Esophagus muscularis mucosa (tissue), 4 donors: ENCODE measurements around the gene TMPO. TPM values are rescaled to one million over a fixed set of nuclear protein-coding genes. Genes with fewer than 3 reads are reported as not detected.

Experiments used
- DNase-seq: peaks from one replicate; pipeline ENCODE4 v3.0.0-alpha.2; 2017; ENCODE audit errors: extremely low spot score
- H3K27ac ChIP-seq, 4 donors: fragments of 200-600 bp; sonication (generic); replicated peaks in 1 of 4; 1 replicate in 3 of 4; 2 replicates in 1 of 4; pipeline ENCODE4 v1.5.1; 2016 to 2019; ENCODE audit warnings: mild to moderate bottlenecking in 1 of 4
- H3K27me3 ChIP-seq, 4 donors: fragments of 200-600 bp; sonication (generic); one replicate each; pipeline versions ENCODE4 v1.5.1 to v1.6.0; 2016 to 2019
- H3K36me3 ChIP-seq, 4 donors: fragments of 200-600 bp; sonication (generic); one replicate each; pipeline ENCODE4 v1.5.1; 2016 to 2019
- H3K4me1 ChIP-seq, 4 donors: fragments of 200-600 bp; sonication (generic); one replicate each; pipeline ENCODE4 v1.5.1; 2016 to 2019
- H3K4me3 ChIP-seq, 4 donors: fragments of 200-600 bp; sonication (generic); 1 replicate in 2 of 4; 2 replicates in 2 of 4; pipeline ENCODE4 v1.5.1; 2016 to 2019; ENCODE audit warnings: mild to moderate bottlenecking in 4 of 4, moderate library complexity in 1 of 4
- H3K9me3 ChIP-seq, 4 donors: fragments of 200-600 bp; sonication (generic); 1 replicate in 3 of 4; 2 replicates in 1 of 4; pipeline ENCODE4 v1.5.1; 2016 to 2019
- EP300 ChIP-seq: sonication (generic); formaldehyde crosslinking; IDR thresholded peaks from one replicate; pipeline ENCODE4 v1.6.1; 2017; ENCODE audit warnings: antibody characterized with exemption
- POLR2A ChIP-seq: fragments of 450-650 bp; IDR thresholded peaks from one replicate; pipeline ENCODE4 v1.6.1; 2017; ENCODE audit warnings: antibody characterized with exemption, moderate library complexity, mild to moderate bottlenecking, low read depth
- POLR2AphosphoS5 ChIP-seq, 2 donors: sonication (generic); formaldehyde crosslinking; IDR thresholded peaks; one replicate each; pipeline ENCODE4 v1.6.1; 2017; ENCODE audit warnings: antibody characterized with exemption in 2 of 2
- WGBS: methylation state at CpG from one replicate; pipeline ENCODE4 v1.1.5; 2018; 5-methylcytosine and 5-hydroxymethylcytosine counted together
- intact Hi-C: fragments of 100-400 bp; cut with DNase I; formaldehyde crosslinking; loops from one replicate; pipeline ENCODE4 v1.15.1; 2023
- total RNA-seq, 4 donors: library from RNA; depleted of rRNA; stranded (reverse); fragments of >200 nt; gene quantifications; one replicate each; pipeline versions ENCODE4 v1.1.0 to v1.2.1, GENCODE V29; 2016
- TF ChIP-seq, protein P1 (sequence below), 3 experiments: fragments of 200-600 bp in 2 of 3; fragments of 450-650 bp in 1 of 3; sonication (generic) in 2 of 3; IDR thresholded peaks; one replicate each; pipeline ENCODE4 v1.5.1; 2017 to 2019; ENCODE audit warnings: antibody characterized with exemption in 3 of 3, mild to moderate bottlenecking in 2 of 3, moderate library complexity in 1 of 3

The TMPO gene, protein sequence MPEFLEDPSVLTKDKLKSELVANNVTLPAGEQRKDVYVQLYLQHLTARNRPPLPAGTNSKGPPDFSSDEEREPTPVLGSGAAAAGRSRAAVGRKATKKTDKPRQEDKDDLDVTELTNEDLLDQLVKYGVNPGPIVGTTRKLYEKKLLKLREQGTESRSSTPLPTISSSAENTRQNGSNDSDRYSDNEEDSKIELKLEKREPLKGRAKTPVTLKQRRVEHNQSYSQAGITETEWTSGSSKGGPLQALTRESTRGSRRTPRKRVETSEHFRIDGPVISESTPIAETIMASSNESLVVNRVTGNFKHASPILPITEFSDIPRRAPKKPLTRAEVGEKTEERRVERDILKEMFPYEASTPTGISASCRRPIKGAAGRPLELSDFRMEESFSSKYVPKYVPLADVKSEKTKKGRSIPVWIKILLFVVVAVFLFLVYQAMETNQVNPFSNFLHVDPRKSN
- total RNA-seq: 10 to 100 TPM; 37.1 to 54.8 (median 49.8) TPM

DNA sequence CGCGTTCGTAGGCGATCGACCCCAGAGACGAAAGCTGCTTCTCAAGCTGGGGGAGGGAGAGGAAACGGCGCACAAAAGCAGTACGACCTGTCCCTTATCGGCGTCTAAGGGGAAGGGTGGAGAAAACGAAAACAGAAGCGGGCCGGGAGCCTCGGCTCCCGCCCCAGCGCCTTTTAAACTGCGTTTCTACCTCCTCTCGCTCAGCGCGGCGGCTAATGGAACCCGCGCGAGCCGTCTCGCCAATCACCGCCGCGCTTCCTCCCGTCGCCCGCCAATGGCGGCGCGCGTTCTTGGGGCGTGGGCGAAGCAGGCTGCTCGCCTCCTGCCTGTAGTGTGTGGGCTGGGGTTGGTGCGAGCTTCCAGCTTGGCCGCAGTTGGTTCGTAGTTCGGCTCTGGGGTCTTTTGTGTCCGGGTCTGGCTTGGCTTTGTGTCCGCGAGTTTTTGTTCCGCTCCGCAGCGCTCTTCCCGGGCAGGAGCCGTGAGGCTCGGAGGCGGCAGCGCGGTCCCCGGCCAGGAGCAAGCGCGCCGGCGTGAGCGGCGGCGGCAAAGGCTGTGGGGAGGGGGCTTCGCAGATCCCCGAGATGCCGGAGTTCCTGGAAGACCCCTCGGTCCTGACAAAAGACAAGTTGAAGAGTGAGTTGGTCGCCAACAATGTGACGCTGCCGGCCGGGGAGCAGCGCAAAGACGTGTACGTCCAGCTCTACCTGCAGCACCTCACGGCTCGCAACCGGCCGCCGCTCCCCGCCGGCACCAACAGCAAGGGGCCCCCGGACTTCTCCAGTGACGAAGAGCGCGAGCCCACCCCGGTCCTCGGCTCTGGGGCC is at the start of gene TMPO:
Gene TMPO, plus strand, starts transcription at position 304 of the 824 bp plus-strand sequence. Its CDS starts 278 bp downstream, at position 582.
- peak within 1 kb of the TSS; percentile 89 to 97 (median 94) for H3K27ac ChIP-seq
- H3K4me1 ChIP-seq: peaks cover 21 to 44% (median 39%) of the 10 kb centered on the region in 4 donors
- 0% methylated on average over 34 of the region's 88 CpGs for WGBS
- peak within 1 kb of the TSS; percentile 63 to 97 (median 86) for H3K4me3 ChIP-seq
- TF ChIP-seq POLR2A (peak; percentile 47), EP300 (no peak), POLR2AphosphoS5 (IDR thresholded peaks at IDR 0.05) (peak; percentile 90 to 93)
- TF ChIP-seq, protein P1, sequence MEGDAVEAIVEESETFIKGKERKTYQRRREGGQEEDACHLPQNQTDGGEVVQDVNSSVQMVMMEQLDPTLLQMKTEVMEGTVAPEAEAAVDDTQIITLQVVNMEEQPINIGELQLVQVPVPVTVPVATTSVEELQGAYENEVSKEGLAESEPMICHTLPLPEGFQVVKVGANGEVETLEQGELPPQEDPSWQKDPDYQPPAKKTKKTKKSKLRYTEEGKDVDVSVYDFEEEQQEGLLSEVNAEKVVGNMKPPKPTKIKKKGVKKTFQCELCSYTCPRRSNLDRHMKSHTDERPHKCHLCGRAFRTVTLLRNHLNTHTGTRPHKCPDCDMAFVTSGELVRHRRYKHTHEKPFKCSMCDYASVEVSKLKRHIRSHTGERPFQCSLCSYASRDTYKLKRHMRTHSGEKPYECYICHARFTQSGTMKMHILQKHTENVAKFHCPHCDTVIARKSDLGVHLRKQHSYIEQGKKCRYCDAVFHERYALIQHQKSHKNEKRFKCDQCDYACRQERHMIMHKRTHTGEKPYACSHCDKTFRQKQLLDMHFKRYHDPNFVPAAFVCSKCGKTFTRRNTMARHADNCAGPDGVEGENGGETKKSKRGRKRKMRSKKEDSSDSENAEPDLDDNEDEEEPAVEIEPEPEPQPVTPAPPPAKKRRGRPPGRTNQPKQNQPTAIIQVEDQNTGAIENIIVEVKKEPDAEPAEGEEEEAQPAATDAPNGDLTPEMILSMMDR (IDR thresholded peaks at IDR 0.05): peak in 1 of 3 experiments; percentile 35
- H3K36me3 ChIP-seq: no peaks in the 10 kb centered on the region
- H3K9me3 ChIP-seq: no peaks in the 10 kb centered on the region
- intact Hi-C loops: loop anchor here (2.0 kb wide), 1 partner anchor 91 kb away; no protein-coding TSS in a partner anchor
- no peaks in the 10 kb centered on the region for H3K27me3 ChIP-seq
- DNase-seq: peak; percentile 98

DNA sequence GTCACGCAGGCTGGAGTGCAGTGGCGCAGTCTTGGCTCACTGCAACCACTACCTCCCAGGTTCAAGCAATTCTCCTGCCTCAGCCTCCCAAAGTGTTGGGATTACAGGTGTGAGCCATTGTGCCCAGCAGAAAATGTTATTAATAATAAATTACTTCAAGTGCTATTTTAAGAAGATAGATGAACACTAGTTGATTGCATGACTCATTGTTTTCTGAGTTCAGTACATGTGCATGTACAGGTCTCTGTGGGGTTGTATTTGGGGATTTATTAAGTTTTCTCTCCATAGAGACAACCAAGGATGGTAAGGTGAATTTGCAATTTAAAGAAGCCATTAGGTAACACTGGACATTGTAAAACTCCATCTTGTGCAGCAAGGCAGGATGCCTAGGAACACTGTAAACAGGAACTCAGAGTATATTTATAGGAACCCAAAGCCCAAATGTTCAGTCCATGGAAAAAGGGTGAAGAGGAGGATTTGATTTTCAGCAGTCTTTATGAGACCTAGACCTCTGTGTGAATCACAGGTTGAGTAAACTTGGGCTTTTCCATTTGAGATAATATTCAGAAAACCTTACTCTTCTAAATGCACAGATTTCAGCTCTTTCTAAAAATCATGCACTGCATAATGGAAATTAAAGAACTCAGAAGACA is 49.3 kb upstream of the TMPO start:
- Histone ChIP-seq H3K27ac (no peak overlapping the region), H3K36me3 (no peaks in the 10 kb centered on the region), H3K9me3 (no peaks in the 10 kb centered on the region), H3K4me3 (no peak overlapping the region), H3K27me3 (no peaks in the 10 kb centered on the region), H3K4me1 (peaks cover 0 to 13% (median 8%) of the 10 kb centered on the region in 4 donors)
- DNase-seq: no peak
- intact Hi-C loops: no loop called here
- 97% methylated on average over 2 of the region's 2 CpGs for WGBS
- TF ChIP-seq POLR2A: no peak
- TF ChIP-seq, protein P1 (IDR thresholded peaks at IDR 0.05): no peak
- TF ChIP-seq EP300: no peak
- TF ChIP-seq POLR2AphosphoS5 (IDR thresholded peaks at IDR 0.05): no peak

DNA sequence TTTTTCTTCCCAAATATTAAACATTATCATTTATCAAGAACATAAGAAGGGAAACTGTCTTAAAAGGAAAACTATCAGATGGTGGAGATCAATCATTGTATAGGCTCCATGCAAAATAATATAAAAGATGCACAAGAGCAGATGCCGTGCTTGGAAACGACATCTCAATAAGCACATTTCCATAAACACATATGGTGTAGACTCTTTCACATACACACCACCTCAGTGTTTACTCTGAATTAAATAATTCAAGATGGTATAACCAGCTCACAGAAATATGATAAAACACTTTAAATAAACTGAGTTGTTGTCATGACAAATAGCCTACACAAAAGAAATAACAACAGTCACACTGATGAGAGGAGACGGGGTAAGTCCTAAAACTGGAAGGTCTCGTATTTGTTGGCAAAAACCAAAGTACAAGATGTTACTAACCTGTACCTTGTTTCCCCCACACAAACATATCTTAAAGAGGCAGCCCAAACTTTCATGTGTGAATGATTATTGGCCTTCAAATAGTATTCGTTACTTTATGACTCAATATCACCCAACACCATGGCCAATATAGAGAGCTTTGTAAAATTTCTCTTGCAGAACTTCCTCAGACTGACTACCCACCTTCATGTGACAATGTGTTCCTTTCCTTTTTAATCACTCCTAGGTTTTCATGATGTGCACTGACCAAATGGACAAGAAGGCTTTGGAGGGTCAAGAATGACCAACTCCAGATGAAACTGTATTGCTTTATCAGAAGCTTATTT is 48.6 kb upstream of the TMPO start:
- H3K27ac ChIP-seq: no peak overlapping the region
- no peaks in the 10 kb centered on the region for H3K9me3 ChIP-seq
- no peaks in the 10 kb centered on the region for H3K27me3 ChIP-seq
- H3K4me1 ChIP-seq: peaks cover 0 to 13% (median 8%) of the 10 kb centered on the region in 4 donors
- H3K4me3 ChIP-seq: no peak overlapping the region
- H3K36me3 ChIP-seq: no peaks in the 10 kb centered on the region
- no peak for DNase-seq
- intact Hi-C loops: no loop called here
- WGBS: 87% methylated on average over 5 of the region's 5 CpGs
- no peak for TF ChIP-seq POLR2AphosphoS5 (IDR thresholded peaks at IDR 0.05)
- TF ChIP-seq, protein P1 (IDR thresholded peaks at IDR 0.05): no peak
- TF ChIP-seq POLR2A: no peak

DNA sequence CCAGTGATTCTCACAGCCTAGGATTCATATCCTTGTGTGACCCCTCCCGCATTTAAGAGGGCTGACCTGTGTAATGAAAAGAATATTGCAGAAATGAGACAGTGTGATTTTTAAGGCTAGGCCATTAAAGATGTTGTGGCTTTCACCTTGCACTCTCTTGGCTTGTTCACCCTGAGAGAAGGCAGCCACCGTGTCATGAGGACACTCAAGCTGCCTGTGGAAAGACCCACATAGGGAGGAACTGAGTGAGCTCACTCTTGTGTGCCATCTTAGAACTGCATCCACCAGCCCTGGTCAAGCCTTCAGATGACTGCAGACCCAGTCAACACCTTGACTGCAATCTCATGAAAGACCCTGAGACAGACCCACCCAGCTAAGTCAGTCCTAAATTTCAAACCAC is 46.3 kb upstream of the TMPO start:
- DNase-seq: no peak
- H3K4me1 ChIP-seq: peaks cover 0 to 13% (median 8%) of the 10 kb centered on the region in 4 donors
- no peak overlapping the region for H3K27ac ChIP-seq
- no peaks in the 10 kb centered on the region for H3K27me3 ChIP-seq
- H3K9me3 ChIP-seq: no peaks in the 10 kb centered on the region
- intact Hi-C loops: no loop called here
- 98% methylated on average over 2 of the region's 2 CpGs for WGBS
- no peaks in the 10 kb centered on the region for H3K36me3 ChIP-seq
- H3K4me3 ChIP-seq: no peak overlapping the region
- TF ChIP-seq POLR2A (no peak), EP300 (no peak), POLR2AphosphoS5 (IDR thresholded peaks at IDR 0.05) (no peak)
- TF ChIP-seq, protein P1 (IDR thresholded peaks at IDR 0.05): no peak
